KG1 (cell line): ENCODE results near the gene GARNL3.

Source experiments
- DNase-seq: peaks from one replicate; lab custom pipeline; 2025; lab: John Stamatoyannopoulos, UW

The GARNL3 gene

GRCh38 chr9:127388037-127388855 is 123.7 kb downstream of the GARNL3 start:
- DNase-seq = no peak

DNA sequence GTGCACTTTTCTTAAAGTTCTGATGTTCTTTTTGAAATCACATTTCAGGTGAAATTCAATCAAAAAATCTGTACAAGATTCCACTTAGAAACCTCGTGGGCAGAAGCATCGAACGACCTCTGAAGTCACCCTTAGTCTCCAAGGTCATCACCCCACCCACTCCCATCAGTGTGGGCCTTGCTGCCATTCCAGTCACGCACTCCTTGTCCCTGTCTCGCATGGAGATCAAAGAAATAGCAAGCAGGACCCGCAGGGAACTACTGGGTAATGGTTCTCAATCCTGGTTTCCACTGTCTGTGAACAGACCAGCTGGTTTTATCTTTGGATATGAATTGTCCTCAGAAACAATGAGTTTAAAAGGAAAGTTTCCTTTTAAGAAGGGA is 124.3 kb downstream of the GARNL3 start:
- no peak for DNase-seq

- DNase-seq = no peak
These were observed 125.0 kb downstream of the GARNL3 start for GRCh38 chr9:127389381-127390247.

- DNase-seq = no peak
These were observed 125.6 kb downstream of the GARNL3 start for GRCh38 chr9:127390248-127390545.

- DNase-seq = no peak
These were observed 126.0 kb downstream of the GARNL3 start for GRCh38 chr9:127390563-127390962.

- DNase-seq = no peak
These were observed 127.6 kb downstream of the GARNL3 start for GRCh38 chr9:127392166-127392565.

DNA sequence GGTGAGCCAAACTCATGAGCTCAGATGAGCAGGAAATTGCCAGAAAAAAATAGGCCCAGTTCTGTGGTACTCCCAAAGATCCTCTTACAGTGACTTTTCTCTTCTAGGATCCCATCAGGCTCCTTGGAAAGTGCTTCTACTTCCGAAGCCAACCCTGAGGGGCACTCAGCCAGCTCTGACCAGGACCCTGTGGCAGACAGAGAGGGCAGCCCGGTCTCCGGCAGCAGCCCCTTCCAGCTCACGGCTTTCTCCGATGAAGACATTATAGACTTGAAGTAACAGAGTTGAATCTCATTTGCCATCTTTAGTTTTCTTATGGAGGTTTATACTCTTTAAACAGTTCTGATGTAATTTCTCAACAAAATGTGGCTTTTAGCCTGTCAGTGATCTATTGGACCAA is 128.4 kb downstream of the GARNL3 start:
- no peak for DNase-seq

- no peak for DNase-seq
These were observed 129.1 kb downstream of the GARNL3 start for GRCh38 chr9:127393645-127394044.

- DNase-seq = no peak
These were observed 131.1 kb downstream of the GARNL3 start for GRCh38 chr9:127395497-127396252.

- no peak for DNase-seq
These were observed 131.8 kb downstream of the GARNL3 start for GRCh38 chr9:127396253-127396807.

GRCh38 chr9:127396808-127397645 is 132.5 kb downstream of the GARNL3 start, which contains the start of gene SLC2A8:
Gene SLC2A8, plus strand, starts transcription at chr9:127397169. Its CDS starts 62 bp downstream, at chr9:127397231.
- no peak for DNase-seq

DNA sequence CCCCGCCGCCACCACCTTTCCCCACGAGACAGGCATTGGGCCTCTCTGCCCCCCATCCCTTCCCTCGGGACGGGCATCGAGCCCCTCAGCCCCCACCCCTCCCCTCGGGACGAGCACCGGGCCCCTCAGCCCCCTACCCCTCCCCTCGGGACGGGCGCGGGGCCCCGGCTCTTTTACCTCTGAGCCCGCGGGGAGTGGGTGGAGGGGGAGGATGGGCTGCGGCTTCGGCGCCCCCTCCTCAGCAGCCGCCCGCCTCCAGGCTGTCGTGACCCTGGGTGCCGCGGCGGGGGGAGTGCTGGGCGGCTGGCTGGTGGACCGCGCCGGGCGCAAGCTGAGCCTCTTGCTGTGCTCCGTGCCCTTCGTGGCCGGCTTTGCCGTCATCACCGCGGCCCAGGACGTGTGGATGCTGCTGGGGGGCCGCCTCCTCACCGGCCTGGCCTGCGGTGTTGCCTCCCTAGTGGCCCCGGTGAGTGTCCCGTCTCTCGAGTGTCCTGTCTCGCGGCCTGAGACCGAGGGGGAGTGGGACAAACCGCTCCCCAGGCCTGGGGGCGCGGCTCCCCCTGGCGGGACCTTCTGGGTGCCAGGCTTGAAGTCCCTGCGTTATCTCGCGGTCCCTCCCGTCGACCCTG is 133.2 kb downstream of the GARNL3 start:
- no peak for DNase-seq

- DNase-seq = no peak
These were observed 133.7 kb downstream of the GARNL3 start for GRCh38 chr9:127398275-127398647.

GRCh38 chr9:127398715-127399400 is 134.3 kb downstream of the GARNL3 start:
- no peak for DNase-seq

GRCh38 chr9:127399736-127400269 is 135.2 kb downstream of the GARNL3 start:
- DNase-seq = no peak

DNA sequence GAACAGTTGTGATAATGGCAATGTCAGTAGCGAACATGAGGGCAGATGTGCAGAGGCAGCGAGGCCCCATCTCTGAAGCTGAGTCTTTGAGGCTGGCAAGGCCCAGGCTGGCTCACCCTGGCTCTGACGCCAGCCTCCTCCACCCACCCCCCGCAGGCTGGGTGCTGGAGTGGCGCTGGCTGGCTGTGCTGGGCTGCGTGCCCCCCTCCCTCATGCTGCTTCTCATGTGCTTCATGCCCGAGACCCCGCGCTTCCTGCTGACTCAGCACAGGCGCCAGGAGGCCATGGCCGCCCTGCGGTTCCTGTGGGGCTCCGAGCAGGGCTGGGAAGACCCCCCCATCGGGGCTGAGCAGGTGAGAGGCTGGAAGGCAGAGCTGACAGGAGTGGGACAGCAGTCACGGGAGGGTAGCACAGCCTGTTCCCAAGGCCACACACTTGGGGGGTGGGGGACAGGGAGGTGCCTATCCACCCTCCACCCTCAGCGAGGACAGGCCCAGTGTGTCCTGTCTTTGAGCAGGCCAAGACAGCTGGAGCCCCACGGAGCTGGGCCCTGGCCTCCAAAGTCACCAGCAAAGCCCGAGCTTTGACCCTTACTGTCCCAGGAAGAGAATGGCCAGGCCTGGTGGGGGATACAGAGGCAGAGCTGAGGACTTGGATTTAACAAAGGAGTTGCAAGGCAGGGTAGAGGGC is 138.0 kb downstream of the GARNL3 start:
- no peak for DNase-seq

DNA sequence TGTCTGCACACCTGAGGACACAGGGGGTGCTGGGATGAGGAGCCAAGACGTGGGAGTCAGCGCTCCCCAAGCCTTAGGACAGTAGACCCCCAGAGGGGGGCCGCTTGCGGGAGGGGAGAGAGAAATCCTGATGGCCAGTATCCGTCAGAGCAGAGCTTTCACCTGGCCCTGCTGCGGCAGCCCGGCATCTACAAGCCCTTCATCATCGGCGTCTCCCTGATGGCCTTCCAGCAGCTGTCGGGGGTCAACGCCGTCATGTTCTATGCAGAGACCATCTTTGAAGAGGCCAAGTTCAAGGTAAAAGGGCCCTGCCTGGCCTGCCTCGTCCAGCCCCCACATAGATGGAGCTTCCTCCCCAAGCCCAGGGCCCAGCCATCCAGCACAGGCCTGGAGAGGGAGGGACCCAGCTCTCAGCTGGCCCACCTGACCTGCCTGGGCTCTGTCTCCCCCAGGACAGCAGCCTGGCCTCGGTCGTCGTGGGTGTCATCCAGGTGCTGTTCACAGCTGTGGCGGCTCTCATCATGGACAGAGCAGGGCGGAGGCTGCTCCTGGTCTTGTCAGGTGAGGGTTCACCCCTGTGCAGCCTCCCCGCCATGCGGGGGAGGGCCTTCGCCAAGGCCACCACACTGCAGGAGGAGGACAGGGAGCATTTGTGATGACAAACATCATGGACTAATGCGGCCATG is 139.1 kb downstream of the GARNL3 start:
- DNase-seq = no peak

- no peak for DNase-seq
These were observed 140.1 kb downstream of the GARNL3 start for GRCh38 chr9:127404631-127405030.
